Esophagus (tissue), 2 donors: Measurements from ENCODE around the gene XIAP. TPM values are rescaled to one million over a fixed set of nuclear protein-coding genes. Genes with fewer than 3 reads are reported as not detected.
"Not testable (repeated sequence)": the region's sequence is repeated elsewhere in the genome, so short reads cannot be mapped to it uniquely, and the experiment has no call there.

Experiments used
- H3K27ac ChIP-seq, 2 donors: one replicate each; pipeline ENCODE4 v1.5.1; 2013; ENCODE audit warnings: low read depth in 2 of 2, mild to moderate bottlenecking in 2 of 2, inconsistent platforms in 1 of 2, low read length in 1 of 2, moderate library complexity in 1 of 2
- H3K27me3 ChIP-seq, 2 donors: one replicate each; pipeline ENCODE4 v1.6.1; 2013; ENCODE audit warnings: low read length in 2 of 2, control low read depth in 1 of 2, mild to moderate bottlenecking in 1 of 2; ENCODE audit not compliant: insufficient read depth in 2 of 2, control insufficient read depth in 1 of 2
- H3K36me3 ChIP-seq, 2 donors: one replicate each; pipeline ENCODE4 v1.6.1; 2013; ENCODE audit warnings: low read length in 1 of 2; ENCODE audit not compliant: control insufficient read depth in 2 of 2, insufficient read depth in 2 of 2
- H3K4me1 ChIP-seq, 2 donors: one replicate each; pipeline ENCODE4 v1.6.1; 2013; ENCODE audit warnings: low read length in 1 of 2; ENCODE audit not compliant: control insufficient read depth in 2 of 2, insufficient read depth in 2 of 2
- H3K4me3 ChIP-seq, 2 donors: one replicate each; pipeline ENCODE4 v1.5.1; 2013; ENCODE audit warnings: low read length in 2 of 2, mild to moderate bottlenecking in 2 of 2, low read depth in 1 of 2, moderate library complexity in 1 of 2
- H3K9me3 ChIP-seq, 2 donors: one replicate each; pipeline ENCODE4 v1.6.1; 2013; ENCODE audit warnings: mild to moderate bottlenecking in 2 of 2, low read depth in 1 of 2, low read length in 1 of 2, moderate library complexity in 1 of 2; ENCODE audit not compliant: control insufficient read depth in 2 of 2, insufficient read depth in 1 of 2
- WGBS, 2 donors: extraction: QIAGEN DNeasy Blood & Tissue Kit; methylation state at CpG; one replicate each; pipeline ENCODE4 v1.1.7; 2013; 5-methylcytosine and 5-hydroxymethylcytosine counted together
- polyA plus RNA-seq, 2 donors: library from polyadenylated mRNA; stranded (reverse); fragments of 200-250 nt; gene quantifications; one replicate each; pipeline ENCODE4 v1.2.3, GENCODE V29; 2013
- donor health status: healthy with polysubstance abuse.
- donor health status: Bipolar disorder and iron deficiency.

The XIAP gene
- polyA plus RNA-seq, 2 donors: 8.0 to 8.7 TPM

DNA sequence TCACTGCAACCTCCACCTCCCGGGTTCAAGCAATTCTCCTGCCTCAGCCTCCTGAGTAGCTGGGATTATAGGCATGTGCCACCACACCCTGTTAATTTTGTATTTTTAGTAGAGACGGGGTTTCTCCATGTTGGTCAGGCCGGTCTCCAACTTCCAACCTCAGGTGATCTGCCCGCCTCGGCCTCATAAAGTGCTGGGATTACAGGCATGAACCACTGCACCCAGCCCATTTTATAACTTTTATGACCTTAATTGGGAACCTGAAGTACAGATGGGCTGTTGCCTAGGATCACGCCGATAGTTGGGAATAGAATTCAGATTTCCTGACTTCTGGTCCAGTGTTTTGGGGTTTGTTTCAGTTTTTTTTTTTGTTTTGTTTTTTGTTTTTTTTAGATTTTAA is 43.4 kb downstream of the XIAP start:
- H3K27ac ChIP-seq, H3K4me1 ChIP-seq, H3K27me3 ChIP-seq, H3K4me3 ChIP-seq, H3K9me3 ChIP-seq, H3K36me3 ChIP-seq: not testable (repeated sequence)
- 89 to 97% methylated on average over 7 of the region's 7 CpGs for WGBS, 2 donors

DNA sequence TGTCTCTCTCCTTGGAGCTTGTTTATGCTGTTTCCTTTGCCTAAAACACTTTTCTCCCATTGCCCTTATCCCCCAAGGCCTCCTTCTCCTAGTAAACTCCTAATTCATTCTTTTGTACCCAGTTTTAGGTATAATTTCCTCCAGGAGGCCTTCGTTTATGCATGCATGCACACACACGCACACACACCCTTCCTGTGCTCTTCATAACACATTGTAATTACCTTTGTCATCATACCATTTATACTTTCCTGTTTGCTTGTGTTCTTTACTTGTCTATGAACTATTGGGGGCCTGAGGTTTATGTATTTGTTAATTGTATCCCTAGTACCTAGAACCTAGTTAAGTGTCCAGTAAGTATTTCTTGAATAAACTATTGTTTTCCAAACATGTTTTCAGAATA is 45.5 kb downstream of the XIAP start:
- WGBS, 2 donors: 43 to 48% methylated on average over 2 of the region's 2 CpGs
- Histone ChIP-seq H3K27me3 (no peaks in the 10 kb centered on the region), H3K9me3 (no peaks in the 10 kb centered on the region), H3K4me1 (no peaks in the 10 kb centered on the region), H3K4me3 (no peak overlapping the region), H3K27ac (peak overlapping the region in 1 of 2 donors; percentile 61), H3K36me3 (no peaks in the 10 kb centered on the region)

DNA sequence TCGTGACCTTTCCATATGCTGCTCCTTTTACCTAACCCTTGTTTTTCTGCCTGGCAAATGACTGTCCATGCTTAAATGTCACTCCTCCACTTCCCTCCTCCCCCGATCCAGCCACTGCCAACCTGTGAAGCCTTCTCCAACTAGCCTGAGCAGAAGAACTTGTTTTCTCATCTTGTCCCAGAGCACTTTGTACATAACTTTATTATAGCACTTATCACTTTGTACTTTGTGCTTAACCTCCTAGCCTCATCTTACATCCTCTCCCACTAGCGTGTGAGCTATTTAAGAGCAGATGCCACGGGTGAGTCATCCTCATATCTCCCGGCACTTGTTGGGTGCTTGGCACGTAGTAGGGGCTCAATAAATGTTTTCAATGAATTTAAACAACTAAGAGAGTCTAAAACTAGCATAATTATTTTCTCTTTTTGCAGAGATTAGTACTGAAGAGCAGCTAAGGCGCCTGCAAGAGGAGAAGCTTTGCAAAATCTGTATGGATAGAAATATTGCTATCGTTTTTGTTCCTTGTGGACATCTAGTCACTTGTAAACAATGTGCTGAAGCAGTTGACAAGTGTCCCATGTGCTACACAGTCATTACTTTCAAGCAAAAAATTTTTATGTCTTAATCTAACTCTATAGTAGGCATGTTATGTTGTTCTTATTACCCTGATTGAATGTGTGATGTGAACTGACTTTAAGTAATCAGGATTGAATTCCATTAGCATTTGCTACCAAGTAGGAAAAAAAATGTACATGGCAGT is 46.9 kb downstream of the XIAP start:
- no peaks in the 10 kb centered on the region for H3K36me3 ChIP-seq
- no peak overlapping the region for H3K4me3 ChIP-seq
- WGBS, 2 donors: 50 to 56% methylated on average over 8 of the region's 8 CpGs
- no peaks in the 10 kb centered on the region for H3K4me1 ChIP-seq
- H3K27me3 ChIP-seq: no peaks in the 10 kb centered on the region
- H3K9me3 ChIP-seq: no peaks in the 10 kb centered on the region
- H3K27ac ChIP-seq: no peak overlapping the region

DNA sequence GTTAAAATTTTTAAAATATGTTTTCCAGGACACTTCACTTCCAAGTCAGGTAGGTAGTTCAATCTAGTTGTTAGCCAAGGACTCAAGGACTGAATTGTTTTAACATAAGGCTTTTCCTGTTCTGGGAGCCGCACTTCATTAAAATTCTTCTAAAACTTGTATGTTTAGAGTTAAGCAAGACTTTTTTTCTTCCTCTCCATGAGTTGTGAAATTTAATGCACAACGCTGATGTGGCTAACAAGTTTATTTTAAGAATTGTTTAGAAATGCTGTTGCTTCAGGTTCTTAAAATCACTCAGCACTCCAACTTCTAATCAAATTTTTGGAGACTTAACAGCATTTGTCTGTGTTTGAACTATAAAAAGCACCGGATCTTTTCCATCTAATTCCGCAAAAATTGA is 49.7 kb downstream of the XIAP start:
- Histone ChIP-seq H3K36me3 (no peaks in the 10 kb centered on the region), H3K9me3 (no peaks in the 10 kb centered on the region), H3K27me3 (no peaks in the 10 kb centered on the region), H3K4me3 (no peak overlapping the region), H3K4me1 (no peaks in the 10 kb centered on the region), H3K27ac (no peak overlapping the region)
- 69 to 80% methylated on average over 4 of the region's 4 CpGs for WGBS, 2 donors

DNA sequence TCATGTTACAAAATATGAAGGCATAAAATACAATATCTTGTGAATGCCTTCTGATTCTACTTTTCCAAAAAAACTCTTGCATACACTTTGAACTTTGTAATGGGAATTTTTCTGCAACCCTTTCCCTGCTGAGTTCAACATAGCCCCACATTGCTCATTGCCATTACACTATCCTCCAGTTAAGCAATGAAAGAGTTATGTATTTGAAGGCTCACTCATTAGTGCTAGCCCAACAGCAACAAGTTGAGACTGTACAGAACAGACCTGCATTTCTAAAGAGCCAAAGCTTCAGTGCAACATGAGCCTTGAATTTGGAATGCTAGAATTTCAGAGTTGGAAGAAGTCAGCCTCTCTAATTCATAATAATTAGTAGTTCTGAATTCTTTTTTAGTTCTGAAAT is 57.2 kb downstream of the XIAP start:
- H3K4me3 ChIP-seq: no peak overlapping the region
- no peaks in the 10 kb centered on the region for H3K4me1 ChIP-seq
- H3K9me3 ChIP-seq: no peaks in the 10 kb centered on the region
- H3K27me3 ChIP-seq: no peaks in the 10 kb centered on the region
- no peak overlapping the region for H3K27ac ChIP-seq
- no peaks in the 10 kb centered on the region for H3K36me3 ChIP-seq

DNA sequence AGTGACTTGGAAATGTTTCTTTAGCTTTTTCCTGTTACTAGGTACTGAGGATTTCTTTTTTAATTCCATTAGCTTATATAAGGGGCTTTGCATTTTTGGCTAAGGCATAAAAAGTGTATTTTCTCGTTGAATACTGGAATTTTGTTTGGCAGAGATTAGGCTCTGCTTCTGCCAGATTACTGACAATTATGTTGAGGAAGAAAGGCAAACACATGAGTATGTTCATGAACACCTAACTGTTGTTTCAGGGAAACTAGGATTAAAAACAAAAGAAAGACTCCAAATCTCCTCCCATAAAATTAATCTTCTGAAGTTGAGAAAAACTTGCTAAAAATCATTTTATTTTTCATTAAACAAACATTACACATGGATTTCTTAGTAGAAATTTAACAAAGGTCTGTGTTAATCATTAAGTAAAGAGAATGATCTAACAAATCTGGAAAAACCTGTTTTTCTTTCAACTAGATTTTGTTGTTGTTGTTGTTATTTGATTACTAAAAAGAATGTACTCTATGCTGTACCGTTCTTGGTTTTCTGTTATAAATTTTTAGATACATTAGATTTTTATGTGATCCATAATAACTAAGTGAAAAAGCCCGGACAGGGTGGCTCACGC is 58.4 kb downstream of the XIAP start:
- no peaks in the 10 kb centered on the region for H3K36me3 ChIP-seq
- no peaks in the 10 kb centered on the region for H3K4me1 ChIP-seq
- no peaks in the 10 kb centered on the region for H3K27me3 ChIP-seq
- no peak overlapping the region for H3K27ac ChIP-seq
- H3K4me3 ChIP-seq: no peak overlapping the region
- 53 to 62% methylated on average over 4 of the region's 4 CpGs for WGBS, 2 donors
- H3K9me3 ChIP-seq: no peaks in the 10 kb centered on the region

DNA sequence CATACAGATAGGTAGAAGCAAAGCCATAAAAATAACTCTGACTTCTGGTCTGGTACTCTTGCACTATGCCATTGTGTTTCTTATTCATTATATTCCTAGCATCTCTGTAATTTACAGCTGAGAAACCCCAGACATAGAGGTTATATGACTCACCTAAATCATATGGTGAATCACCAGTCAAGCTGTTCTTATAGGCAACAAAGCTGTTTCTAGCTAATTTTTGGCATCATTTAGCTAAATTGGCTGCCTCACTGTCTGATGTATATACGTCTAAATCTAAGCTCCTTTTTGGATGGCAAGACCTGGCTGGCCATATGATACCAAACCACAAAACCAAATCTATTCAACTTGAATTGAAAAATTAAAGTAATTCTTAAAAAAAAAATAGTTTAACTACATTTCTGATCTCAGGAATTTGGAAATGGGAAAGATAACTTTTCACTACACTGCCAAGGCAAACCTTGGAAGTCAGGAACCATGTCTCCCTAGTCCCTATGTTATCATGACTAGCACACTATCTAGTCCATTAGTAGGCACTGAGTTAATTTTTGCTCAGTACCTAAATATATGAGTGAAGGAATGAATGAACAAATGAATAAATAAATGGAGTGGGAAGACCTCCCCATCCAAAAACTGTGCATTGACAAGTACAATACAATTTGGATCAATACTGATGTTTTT is 60.4 kb downstream of the XIAP start:
- H3K36me3 ChIP-seq: no peaks in the 10 kb centered on the region
- WGBS, 2 donors: 7 to 36% methylated on average over 1 of the region's 1 CpG
- no peak overlapping the region for H3K4me3 ChIP-seq
- no peak overlapping the region for H3K27ac ChIP-seq
- no peaks in the 10 kb centered on the region for H3K4me1 ChIP-seq
- H3K9me3 ChIP-seq: no peaks in the 10 kb centered on the region
- no peaks in the 10 kb centered on the region for H3K27me3 ChIP-seq

DNA sequence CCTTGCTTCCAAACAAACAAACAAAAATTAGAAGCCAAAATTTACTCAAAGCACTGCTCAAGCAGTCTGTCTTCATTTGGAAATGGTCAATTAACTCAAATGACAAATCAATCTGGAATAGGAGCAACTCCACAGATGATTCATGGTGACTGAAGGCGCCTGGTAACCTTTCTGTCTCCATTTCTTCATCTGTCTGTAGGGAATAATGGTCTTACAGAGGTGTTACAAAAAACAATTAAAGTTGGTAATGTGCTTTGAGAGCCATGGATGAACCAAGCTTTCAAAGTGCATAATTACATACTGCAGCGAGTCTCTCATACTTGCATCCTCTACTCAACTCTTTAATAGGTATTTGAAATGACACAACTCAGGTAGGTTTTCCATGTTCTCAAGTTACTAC is 63.4 kb downstream of the XIAP start:
- no peak overlapping the region for H3K4me3 ChIP-seq
- no peaks in the 10 kb centered on the region for H3K36me3 ChIP-seq
- no peak overlapping the region for H3K27ac ChIP-seq
- no peaks in the 10 kb centered on the region for H3K4me1 ChIP-seq
- no peaks in the 10 kb centered on the region for H3K27me3 ChIP-seq
- H3K9me3 ChIP-seq: no peaks in the 10 kb centered on the region
- 75 to 89% methylated on average over 2 of the region's 2 CpGs for WGBS, 2 donors

DNA sequence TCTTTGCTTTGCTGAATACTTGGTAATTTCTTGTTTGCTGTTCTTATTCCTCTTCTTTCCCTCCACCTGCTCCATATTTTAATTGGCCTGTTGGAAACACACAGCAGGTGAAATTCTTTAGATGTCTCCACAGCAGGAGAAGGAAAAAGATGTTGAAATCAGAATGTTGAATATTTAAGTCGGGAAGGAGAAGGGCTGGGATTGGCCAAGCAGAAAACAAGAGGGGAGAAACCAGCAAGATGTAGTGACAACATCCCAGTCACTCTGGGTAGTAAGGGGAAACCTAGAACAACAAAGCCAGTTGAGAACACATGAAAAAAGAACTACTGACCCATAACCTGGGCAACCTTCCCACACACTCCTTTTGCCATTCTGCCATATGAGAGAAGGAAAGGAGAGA is 64.3 kb downstream of the XIAP start:
- 42 to 59% methylated on average over 1 of the region's 1 CpG for WGBS, 2 donors
- H3K9me3 ChIP-seq: no peaks in the 10 kb centered on the region
- H3K27me3 ChIP-seq: no peaks in the 10 kb centered on the region
- H3K27ac ChIP-seq: no peak overlapping the region
- no peak overlapping the region for H3K4me3 ChIP-seq
- no peaks in the 10 kb centered on the region for H3K4me1 ChIP-seq
- H3K36me3 ChIP-seq: no peaks in the 10 kb centered on the region

DNA sequence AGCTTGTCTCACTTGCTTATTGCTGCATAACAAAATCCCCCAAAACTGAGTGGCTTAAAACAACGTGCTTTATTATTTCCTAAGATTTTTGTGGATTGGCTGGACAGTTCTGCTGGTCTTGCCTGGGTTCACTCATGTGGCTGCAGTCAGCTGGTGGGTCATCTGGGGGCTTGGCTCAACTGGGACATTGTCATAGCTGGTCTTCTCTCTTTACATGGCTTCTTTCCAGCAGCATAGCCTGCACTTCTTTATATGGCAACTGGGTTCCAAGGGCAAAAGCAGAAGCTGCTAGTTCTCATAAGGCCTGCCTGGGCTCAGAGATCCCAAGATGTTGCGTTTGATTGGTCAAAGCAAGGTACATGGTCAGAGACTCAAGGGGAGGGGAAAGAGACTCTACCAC is 68.0 kb downstream of the XIAP start:
- Histone ChIP-seq H3K4me1 (no peaks in the 10 kb centered on the region), H3K4me3 (no peak overlapping the region), H3K27ac (no peak overlapping the region), H3K27me3 (no peaks in the 10 kb centered on the region), H3K36me3 (no peaks in the 10 kb centered on the region), H3K9me3 (no peaks in the 10 kb centered on the region)
- 67 to 89% methylated on average over 2 of the region's 2 CpGs for WGBS, 2 donors
